Neural progenitor cell (in vitro differentiated cells): ENCODE results near the gene PGLYRP4.

ENCODE experiments used
- EZH2phosphoT487 ChIP-seq: fragments of 200-600 bp; sonication (generic); IDR thresholded peaks from 2 replicates; pipeline ENCODE4 v1.6.1; 2017; ENCODE audit warnings: antibody characterized with exemption
- TF ChIP-seq, protein P1 (sequence below): fragments of 200-600 bp; sonication (generic); IDR thresholded peaks from 2 replicates; pipeline ENCODE4 v1.5.1; 2017; ENCODE audit warnings: antibody characterized with exemption, mild to moderate bottlenecking

DNA sequence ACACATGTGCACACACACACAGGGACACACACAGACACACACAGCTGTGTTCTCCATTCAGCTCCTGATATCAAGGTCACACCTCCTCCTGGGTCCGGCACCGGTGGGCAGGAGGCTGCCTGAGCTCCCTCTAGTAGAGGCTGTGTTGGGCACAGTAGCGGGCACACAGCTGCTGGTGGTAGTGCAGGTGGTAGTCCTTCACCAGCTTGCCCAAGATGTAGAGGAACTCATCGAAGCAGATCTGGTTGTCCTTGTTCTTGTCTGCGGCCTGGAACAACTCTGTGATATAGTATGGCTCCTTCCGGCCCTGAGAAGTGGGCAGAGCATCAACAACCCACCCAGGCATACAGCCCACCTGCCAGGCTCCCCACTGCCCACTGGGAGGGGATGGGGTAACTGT lies 47.8 kb upstream of the PGLYRP4 start:
- TF ChIP-seq, protein P1, sequence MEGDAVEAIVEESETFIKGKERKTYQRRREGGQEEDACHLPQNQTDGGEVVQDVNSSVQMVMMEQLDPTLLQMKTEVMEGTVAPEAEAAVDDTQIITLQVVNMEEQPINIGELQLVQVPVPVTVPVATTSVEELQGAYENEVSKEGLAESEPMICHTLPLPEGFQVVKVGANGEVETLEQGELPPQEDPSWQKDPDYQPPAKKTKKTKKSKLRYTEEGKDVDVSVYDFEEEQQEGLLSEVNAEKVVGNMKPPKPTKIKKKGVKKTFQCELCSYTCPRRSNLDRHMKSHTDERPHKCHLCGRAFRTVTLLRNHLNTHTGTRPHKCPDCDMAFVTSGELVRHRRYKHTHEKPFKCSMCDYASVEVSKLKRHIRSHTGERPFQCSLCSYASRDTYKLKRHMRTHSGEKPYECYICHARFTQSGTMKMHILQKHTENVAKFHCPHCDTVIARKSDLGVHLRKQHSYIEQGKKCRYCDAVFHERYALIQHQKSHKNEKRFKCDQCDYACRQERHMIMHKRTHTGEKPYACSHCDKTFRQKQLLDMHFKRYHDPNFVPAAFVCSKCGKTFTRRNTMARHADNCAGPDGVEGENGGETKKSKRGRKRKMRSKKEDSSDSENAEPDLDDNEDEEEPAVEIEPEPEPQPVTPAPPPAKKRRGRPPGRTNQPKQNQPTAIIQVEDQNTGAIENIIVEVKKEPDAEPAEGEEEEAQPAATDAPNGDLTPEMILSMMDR: no peak
- no peak for TF ChIP-seq EZH2phosphoT487
